HUDEP-2 (cell line): ENCODE results near the gene ZNHIT2.

Experiments
- DNase-seq, 76 experiments: peaks; one replicate each; lab custom pipeline; 2025; ENCODE audit not compliant: unreplicated experiment in 76 of 76; lab: John Stamatoyannopoulos, UW

The ZNHIT2 gene

DNA sequence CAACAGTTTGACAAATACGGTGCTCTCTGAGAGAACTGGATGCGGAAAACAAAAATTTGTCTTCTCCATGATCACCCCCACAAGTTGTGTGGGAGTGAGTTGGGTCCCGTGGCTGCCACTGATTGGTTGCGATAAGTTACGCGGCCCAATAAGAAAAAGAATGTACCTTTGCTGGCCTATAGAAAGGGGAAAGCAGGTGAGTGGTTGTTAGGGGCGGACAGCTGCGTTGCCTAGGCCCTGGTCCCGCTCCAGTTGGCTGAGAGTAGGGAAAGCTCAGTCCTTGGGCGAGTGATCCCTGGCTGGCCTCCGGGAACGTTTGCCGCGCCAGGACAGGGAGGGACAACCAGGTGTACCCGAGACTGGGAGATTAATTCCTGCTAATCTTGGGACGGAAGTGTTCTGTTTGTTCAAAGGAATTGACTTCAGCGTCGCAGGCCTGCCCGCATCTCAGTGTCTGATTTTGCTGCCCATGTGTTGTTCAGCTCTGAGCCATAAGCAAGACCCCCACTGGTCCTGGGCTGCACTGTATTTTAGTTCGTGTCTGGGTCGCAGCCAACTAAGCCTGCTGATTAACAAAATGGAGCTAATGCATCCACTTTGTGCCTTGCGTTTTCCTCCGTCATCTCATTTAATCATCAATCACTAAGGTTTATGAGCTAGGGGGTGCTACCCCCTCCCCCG lies 17.6 kb upstream of the ZNHIT2 start:
- DNase-seq, result peak in 74 of 76 experiments; percentile 32 to 94 (median 84)

DNA sequence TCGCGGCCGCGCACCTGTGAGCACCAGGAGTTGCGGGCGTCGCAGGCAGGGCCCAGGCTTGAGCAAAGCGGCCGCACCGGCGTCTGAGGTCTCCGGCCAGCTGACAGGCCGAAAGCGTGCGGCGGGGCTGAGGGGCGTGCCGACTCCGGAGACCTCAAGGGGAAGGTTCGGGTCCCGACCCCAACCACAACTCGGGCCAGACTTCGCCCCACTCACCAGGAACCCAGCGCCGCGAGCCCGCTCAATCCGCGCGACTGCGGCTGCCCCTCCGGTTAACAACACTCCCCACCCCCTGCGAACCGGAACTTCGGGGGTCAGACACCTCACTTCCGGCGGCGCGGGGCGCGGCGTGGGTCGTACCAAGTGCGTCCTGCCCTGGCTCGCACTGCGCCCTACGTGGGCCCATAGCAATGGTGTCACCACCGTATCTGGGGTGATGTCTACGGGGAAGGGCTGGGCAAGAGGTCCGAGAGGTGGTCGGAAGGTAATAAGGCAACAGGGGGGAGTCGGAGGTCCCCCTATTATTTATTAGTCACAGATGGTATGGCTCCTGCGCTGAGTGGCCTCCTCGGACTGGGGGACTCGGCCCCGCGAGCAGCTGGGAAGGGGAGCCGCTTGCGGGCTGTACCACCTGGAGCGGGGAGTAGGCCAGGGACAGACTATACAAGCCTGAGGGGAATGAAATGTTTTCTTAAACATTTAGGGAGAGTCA lies 16.9 kb upstream of the ZNHIT2 start, which contains the start of gene SYVN1:
Gene SYVN1 (minus strand): TSS at position 280 of the 712 bp plus-strand sequence. CDS start 918 bp downstream, outside the sequence.
- peak in 72 of 76 experiments; percentile 28 to 96 (median 80) for DNase-seq

DNA sequence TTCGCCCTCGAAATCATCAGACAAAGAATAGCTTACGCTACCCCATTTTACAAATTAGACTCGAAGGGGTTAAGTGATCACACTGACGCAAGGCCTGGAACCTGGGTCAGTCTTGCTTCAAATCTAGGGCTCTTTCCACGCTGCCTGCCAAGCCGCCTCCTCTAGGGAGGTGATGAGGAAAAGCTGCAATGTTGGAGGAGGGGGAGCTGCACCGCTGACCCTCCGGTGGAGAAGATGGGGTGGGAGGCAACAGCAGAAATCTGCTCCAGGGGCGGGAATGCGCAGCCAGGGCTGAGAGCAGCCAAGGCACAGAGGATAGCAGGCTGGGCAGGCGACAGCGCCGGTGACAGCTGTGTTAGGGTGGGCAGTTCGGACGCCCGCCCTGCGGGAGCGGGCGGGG lies 16.2 kb upstream of the ZNHIT2 start:
- DNase-seq, result no peak

- DNase-seq, result peak in 50 of 76 experiments; percentile 3 to 62 (median 42)
Measured at GRCh38 chr11:65132988-65133700, 15.6 kb upstream of the ZNHIT2 start.

DNA sequence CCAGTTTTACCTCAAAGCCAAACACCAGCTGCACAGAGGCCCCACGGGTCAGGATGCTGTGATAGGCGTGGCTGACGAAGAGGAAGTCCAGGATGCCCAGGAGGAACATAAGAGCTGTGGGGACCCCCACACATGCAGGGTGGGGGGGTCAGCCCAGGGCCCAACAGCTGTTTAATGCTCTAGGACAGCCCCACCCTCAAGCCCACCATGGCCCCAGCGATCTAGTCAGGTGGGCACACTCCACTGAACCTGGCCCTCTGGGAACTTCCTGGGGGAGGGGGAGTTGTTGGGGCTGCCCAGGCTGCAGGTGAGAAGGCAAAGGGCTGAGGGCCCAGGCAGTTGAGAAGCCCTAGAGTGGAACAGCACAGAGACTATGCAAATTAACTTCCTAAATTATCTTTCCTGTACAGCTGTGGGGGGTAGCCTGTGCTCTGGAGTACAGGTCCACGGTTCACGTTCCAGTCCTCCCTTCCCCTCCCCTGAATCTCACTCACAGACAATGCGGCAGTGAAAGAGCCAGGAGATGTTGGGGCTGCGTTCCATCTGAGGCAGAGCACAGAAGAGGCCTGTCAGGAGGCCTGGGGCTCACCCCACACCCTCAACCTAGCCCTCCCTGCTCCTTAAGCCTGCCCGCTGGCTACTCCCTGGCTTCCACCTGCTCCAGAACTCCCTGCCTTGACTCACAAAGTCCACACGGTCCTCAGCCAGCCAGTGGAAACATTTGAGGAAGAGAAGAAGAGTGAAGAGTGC lies 14.9 kb upstream of the ZNHIT2 start:
- DNase-seq, result no peak

DNA sequence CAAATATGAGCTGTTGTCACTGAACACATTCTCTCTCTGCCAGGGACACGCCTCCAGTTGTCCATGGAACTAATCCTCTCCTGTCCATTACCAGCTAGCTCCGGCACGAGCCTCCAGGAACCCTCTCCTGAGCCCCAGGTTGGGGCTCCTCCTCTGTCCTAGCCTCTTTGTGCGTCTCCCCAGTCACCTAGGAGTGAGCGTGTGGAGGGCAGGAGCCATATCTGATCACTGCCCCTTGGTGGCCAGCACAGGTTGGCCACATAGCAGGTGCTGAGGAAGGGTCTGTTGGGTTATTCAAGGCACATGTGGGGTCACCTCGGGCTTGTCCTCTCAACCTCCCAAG lies 14.4 kb upstream of the ZNHIT2 start:
- DNase-seq, result no peak

- DNase-seq, result no peak
Measured at GRCh38 chr11:65131417-65131776, 13.9 kb upstream of the ZNHIT2 start.

DNA sequence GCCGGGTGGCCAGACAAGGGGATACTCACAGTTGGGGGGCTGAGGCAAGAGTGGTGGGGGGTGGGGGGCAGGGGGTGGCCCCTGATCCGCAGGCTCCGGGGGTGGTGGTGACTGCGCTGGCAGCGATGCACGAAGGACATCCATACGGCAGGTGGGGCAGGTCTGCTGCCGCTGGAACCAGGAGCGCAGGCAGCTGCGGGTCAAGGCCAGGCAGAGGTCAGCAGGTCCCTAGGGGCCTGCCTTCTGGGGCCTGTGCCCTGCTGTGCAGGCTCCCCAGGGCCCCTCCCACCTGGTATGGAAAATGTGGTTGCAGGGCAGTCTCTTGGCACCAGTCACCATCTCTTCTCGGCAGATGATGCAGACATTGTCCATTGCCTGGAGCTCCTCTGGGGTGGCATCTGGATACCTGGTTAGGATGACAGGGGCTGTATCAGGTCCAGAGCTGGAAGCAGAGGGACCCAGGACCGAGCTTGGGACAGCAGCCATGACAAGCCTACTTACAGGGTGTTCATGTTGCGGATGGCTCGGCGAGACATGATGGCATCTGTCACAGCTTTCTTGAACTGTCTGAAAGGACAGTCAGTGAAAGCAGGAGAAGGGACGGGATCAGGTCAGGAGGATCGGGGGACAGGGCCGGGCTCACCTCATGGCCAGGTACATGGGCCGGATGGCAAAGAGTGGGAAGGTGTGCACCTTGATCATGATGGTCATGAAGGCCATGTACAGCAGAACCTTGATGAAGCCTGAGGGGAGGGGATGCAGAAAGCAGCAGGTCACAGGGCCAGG lies 13.3 kb upstream of the ZNHIT2 start:
- DNase-seq, result peak in 2 of 76 experiments; percentile 8 to 16

DNA sequence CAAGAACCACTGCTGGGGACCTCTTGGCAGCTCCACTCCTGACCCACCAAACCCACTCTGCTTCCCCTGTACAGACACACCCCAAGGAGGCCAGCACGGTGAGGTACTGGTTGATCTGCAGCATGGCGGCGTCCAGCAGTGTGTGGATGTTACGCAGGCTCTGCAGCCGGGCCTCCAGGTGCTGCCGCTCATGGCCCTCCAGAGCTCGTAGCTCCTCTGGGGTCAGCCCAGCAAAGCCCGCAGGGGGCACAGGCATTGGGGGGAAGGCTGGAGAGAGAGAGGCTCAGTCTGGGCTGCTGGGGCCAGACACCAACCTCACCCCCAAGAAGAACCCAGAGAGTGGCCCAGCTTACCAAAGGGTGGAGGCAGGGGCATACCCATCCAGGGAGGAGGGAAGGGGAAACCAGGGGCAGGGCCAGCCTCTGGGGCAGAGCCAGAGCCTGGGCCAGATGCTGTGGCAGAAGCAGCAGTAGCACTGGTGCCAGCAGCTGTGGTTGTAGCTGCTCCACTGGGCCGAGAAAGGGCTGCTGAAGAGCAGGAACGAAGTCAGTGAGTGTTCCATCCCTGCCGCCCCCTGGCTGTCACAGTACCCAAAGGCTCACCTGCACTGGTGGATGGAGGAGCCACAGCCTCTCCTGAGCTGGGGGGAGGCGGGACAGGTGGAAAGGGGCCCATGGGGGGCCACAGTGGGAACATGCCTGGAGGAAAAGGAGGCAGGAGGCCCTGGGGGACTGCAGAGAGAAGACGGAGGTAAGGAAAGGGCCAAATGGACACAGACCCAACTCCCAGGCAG lies 12.3 kb upstream of the ZNHIT2 start:
- DNase-seq, result no peak

GRCh38 chr11:65128182-65129145 lies 11.0 kb upstream of the ZNHIT2 start:
- no peak for DNase-seq

DNA sequence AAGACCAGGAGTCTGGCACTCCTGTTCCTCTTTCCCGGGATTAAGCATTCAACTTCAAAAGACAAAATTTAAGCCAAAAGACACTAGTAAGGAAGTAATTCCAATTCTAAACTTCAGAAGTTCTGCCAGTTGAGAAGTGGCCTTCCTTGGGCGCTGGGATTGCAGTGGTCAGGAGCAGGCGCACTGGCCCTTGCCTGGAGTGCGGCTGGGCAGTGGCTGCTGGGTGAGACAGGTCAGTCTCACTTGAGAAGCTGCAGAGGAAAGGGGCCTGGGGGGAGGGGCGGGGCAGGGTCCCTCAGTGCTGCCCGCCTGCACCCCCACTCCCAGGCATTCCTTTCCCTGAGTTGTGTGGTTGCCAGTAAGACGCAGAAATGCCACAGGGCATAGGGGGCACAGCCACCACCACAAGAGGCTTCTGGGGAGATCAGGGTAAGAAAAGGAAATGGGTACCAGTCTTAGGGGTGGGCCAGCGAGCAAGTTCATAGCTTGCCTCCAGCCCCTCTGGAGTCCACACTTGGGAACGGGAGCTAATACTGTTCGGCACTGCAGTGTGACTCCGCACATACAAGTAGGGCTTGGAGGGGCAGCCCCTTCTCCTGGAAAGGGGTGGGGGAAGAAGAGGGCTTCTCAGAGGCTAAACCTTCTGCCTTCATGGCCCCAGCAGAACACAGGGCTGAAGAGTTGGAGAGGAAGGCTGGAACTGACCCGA lies 10.1 kb upstream of the ZNHIT2 start:
- no peak for DNase-seq

GRCh38 chr11:65126624-65127274 lies 9.2 kb upstream of the ZNHIT2 start:
- DNase-seq, result no peak

DNA sequence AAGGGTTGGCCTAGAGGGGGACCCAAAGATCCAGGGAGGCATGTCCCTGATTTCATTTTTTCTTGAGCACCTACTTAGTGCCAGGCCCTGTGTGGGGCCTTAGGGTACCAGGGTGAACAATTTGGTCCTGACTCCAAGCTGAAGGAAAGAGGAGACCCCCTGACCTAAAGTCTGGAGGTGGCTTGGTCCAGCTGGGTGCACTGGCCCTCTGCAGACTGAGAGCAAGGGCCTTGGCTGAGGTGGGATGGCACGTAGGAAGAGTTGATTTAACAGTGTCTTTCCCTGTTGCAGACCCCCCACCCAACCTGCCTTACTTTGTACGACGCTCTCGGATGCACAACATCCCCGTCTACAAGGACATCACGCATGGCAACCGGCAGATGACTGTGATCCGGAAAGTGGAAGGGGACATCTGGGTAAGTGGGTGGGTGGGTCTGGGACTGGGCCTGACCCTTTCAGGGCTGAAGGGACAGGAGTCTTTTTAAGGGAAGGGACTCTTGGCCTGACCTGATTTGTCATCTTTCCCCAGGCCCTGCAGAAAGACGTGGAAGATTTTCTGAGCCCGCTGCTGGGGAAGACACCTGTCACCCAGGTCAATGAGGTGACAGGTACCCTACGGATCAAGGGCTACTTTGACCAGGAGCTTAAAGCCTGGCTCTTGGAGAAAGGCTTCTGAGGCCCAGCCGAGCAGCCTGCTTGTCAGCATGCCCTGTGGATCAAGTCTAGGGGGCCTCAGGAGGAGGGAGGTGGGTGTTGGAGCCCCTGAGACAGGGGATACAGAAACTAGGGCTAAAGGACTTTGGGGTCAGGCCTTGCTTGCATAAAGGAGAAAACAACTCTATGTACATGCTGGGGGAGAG lies 7.9 kb upstream of the ZNHIT2 start:
- DNase-seq, result no peak

GRCh38 chr11:65124480-65125196 lies 7.1 kb upstream of the ZNHIT2 start:
- DNase-seq, result peak in 1 of 76 experiments; percentile 3

DNA sequence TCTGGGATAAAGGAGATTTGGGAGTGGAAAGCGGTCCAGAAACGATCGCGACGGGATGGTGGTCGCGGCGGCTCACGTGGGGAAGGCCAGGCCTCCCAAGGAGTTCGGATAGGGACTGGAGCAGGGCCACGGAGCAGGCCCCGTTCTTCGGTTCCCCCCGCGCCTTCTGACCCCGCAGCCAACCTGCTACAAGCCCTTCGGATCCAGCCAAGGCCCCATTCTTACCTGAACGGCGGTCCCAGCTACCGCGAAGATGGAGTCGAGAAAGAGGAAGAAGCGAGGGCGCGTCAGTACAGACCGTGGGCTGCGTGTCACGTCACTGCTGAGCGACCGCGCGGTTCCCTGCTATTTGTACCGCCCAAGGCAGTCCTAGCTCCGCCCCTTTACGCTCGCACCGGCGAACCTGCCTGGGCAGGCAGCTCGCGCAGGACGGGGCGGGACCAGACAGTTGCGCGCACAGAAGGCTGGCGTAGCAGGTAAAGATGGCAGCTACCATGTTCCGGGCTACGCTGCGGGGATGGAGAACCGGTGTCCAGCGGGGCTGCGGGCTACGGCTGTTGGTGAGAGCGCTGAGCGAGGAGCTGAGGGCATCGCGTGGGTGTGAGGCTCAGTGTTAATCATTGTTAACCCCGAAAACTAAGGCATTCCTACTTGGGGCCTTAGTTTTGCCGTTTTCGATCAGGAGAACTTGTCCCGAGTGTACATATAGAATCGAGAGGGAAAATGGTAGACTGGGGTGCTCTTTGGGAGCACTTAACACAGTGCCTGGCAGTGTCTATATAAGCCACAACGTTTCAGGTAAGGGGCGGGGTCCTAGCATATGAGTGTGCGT lies 4.6 kb upstream of the ZNHIT2 start, which contains the start of the genes FAU and MRPL49:
Gene FAU (minus strand): TSS at position 270 of the 832 bp plus-strand sequence. CDS start 321 bp downstream, outside the sequence.
Gene MRPL49 (plus strand): TSS at position 457 of the 832 bp plus-strand sequence. CDS start 26 bp downstream, at position 483.
- peak in 75 of 76 experiments; percentile 52 to 99 (median 96) for DNase-seq
